Stomach (tissue), 9 donors: ENCODE measurements around the gene CYB561. TPM values are rescaled to one million over a fixed set of nuclear protein-coding genes. Genes with fewer than 3 reads are reported as not detected.

Source experiments
- DNase-seq, 2 donors: peaks; one replicate each; pipeline versions ENCODE4 v3.0.0 to v3.0.0-alpha.2; 2013 to 2019
- H3K27ac ChIP-seq, 5 donors: fragments of 200-600 bp in 4 of 5; sonication (generic) in 4 of 5; one replicate each; pipeline ENCODE4 v1.5.1; 2013 to 2019; ENCODE audit warnings: mild to moderate bottlenecking in 1 of 5, moderate library complexity in 1 of 5
- H3K27me3 ChIP-seq, 3 donors: fragments of 200-600 bp; sonication (generic); one replicate each; pipeline ENCODE4 v1.5.1; 2017 to 2019; ENCODE audit warnings: mixed run types in 1 of 3
- H3K36me3 ChIP-seq, 4 donors: fragments of 200-600 bp; sonication (generic); 1 replicate in 3 of 4; 2 replicates in 1 of 4; pipeline ENCODE4 v1.5.1; 2016 to 2019
- H3K4me1 ChIP-seq, 4 donors: fragments of 200-600 bp; sonication (generic); one replicate each; pipeline ENCODE4 v1.5.1; 2016 to 2019
- H3K4me3 ChIP-seq, 4 donors: fragments of 200-600 bp; sonication (generic) in 3 of 4; one replicate each; pipeline ENCODE4 v1.5.1; 2016 to 2019; ENCODE audit warnings: mild to moderate bottlenecking in 1 of 4
- H3K9me3 ChIP-seq, 4 donors: fragments of 200-600 bp; sonication (generic); one replicate each; pipeline ENCODE4 v1.5.1; 2016 to 2019
- EP300 ChIP-seq: sonication (generic); formaldehyde crosslinking; IDR thresholded peaks from one replicate; pipeline ENCODE4 v1.6.1; 2017; ENCODE audit warnings: antibody characterized with exemption
- POLR2A ChIP-seq, 4 donors: fragments of 450-650 bp; IDR thresholded peaks; one replicate each; pipeline ENCODE4 v1.6.1; 2016; ENCODE audit warnings: antibody characterized with exemption in 4 of 4, control low read depth in 2 of 4, mild to moderate bottlenecking in 1 of 4, moderate library complexity in 1 of 4
- POLR2AphosphoS5 ChIP-seq, 3 donors: sonication (generic); formaldehyde crosslinking; IDR thresholded peaks; one replicate each; pipeline ENCODE4 v1.6.1; 2016; ENCODE audit warnings: antibody characterized with exemption in 3 of 3
- WGBS, 5 donors: extraction: QIAGEN DNeasy Blood & Tissue Kit in 3 of 5; methylation state at CpG; one replicate each; pipeline versions ENCODE4 v1.1.5 to v1.1.7; 2013 to 2018; 5-methylcytosine and 5-hydroxymethylcytosine counted together
- intact Hi-C: fragments of 100-400 bp; cut with DNase I; formaldehyde crosslinking; loops from one replicate; pipeline ENCODE4 v1.15.1; 2023; ENCODE audit warnings: low total_unique reads
- polyA plus RNA-seq, 3 donors: library from polyadenylated mRNA; stranded (reverse); fragments of 200-250 nt; gene quantifications; one replicate each; pipeline ENCODE4 v1.2.3, GENCODE V29; 2013
- total RNA-seq, 5 donors: library from RNA; depleted of rRNA; stranded (reverse); fragments of >200 nt; gene quantifications; one replicate each; pipeline versions ENCODE4 v1.1.0 to v1.2.3, GENCODE V29; 2014 to 2016
- TF ChIP-seq, protein P1 (sequence below), 7 experiments: fragments of 450-650 bp in 4 of 7; fragments of 200-600 bp in 3 of 7; sonication (generic) in 3 of 7; IDR thresholded peaks; one replicate each; pipeline ENCODE4 v1.5.1; 2016 to 2019; ENCODE audit warnings: antibody characterized with exemption in 7 of 7, control low read depth in 2 of 7, mild to moderate bottlenecking in 1 of 7
- donor health status: healthy with polysubstance abuse.
- donor health status: Bipolar disorder and iron deficiency.
- donor health status: healthy.

CYB561 gene
- total and polyA plus RNA-seq, 8 donors = 10.8 to 394 (median 37.8) TPM

GRCh38 chr17:63413128-63413527 is 33.0 kb downstream of the CYB561 start:
- intact Hi-C loops = no loop called here
- H3K4me1 ChIP-seq = no peaks in the 10 kb centered on the region
- H3K4me3 ChIP-seq = no peak overlapping the region
- TF ChIP-seq POLR2A (IDR thresholded peaks at IDR 0.05) = no peak
- TF ChIP-seq EP300 = no peak
- TF ChIP-seq POLR2AphosphoS5 (IDR thresholded peaks at IDR 0.05) = no peak
- TF ChIP-seq, protein P1, sequence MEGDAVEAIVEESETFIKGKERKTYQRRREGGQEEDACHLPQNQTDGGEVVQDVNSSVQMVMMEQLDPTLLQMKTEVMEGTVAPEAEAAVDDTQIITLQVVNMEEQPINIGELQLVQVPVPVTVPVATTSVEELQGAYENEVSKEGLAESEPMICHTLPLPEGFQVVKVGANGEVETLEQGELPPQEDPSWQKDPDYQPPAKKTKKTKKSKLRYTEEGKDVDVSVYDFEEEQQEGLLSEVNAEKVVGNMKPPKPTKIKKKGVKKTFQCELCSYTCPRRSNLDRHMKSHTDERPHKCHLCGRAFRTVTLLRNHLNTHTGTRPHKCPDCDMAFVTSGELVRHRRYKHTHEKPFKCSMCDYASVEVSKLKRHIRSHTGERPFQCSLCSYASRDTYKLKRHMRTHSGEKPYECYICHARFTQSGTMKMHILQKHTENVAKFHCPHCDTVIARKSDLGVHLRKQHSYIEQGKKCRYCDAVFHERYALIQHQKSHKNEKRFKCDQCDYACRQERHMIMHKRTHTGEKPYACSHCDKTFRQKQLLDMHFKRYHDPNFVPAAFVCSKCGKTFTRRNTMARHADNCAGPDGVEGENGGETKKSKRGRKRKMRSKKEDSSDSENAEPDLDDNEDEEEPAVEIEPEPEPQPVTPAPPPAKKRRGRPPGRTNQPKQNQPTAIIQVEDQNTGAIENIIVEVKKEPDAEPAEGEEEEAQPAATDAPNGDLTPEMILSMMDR (IDR thresholded peaks at IDR 0.05) = no peak
- no peak for DNase-seq
- H3K27me3 ChIP-seq = no peaks in the 10 kb centered on the region
- H3K36me3 ChIP-seq = peaks cover 8 to 70% (median 65%) of the 10 kb centered on the region in 4 donors
- H3K27ac ChIP-seq = no peak overlapping the region
- 87 to 96% (median 93%) methylated on average over 3 of the region's 3 CpGs for WGBS, 5 donors
- no peaks in the 10 kb centered on the region for H3K9me3 ChIP-seq

DNA sequence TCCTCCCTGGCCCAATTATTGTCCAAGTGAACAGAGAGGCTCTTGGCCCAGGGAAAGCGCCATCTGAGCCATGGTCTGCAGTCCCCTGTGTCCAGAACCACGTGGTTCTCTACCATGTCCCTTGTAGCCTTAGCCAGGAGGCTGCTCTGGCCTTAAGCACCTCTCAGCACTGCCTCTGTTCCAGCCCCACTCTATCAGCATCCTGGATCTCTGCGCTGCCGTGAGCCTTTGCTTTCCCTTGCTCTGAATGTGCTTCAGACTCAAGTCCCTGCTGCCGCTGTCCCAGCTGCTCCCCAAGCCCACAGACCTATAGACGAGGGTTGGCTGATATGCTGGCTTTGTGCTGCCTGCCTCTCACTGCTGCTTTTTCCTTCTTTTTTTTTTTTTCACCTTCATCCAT is 33.9 kb downstream of the CYB561 start:
- intact Hi-C loops = no loop called here
- Histone ChIP-seq H3K4me1 (no peaks in the 10 kb centered on the region), H3K9me3 (no peaks in the 10 kb centered on the region), H3K36me3 (peaks cover 8 to 67% (median 62%) of the 10 kb centered on the region in 4 donors), H3K27me3 (no peaks in the 10 kb centered on the region), H3K4me3 (no peak overlapping the region), H3K27ac (no peak overlapping the region)
- WGBS, 5 donors = 76 to 91% (median 80%) methylated on average over 6 of the region's 6 CpGs
- DNase-seq = no peak
- TF ChIP-seq EP300 (no peak), POLR2A (IDR thresholded peaks at IDR 0.05) (no peak), POLR2AphosphoS5 (IDR thresholded peaks at IDR 0.05) (no peak)
- TF ChIP-seq, protein P1 (IDR thresholded peaks at IDR 0.05) = no peak

DNA sequence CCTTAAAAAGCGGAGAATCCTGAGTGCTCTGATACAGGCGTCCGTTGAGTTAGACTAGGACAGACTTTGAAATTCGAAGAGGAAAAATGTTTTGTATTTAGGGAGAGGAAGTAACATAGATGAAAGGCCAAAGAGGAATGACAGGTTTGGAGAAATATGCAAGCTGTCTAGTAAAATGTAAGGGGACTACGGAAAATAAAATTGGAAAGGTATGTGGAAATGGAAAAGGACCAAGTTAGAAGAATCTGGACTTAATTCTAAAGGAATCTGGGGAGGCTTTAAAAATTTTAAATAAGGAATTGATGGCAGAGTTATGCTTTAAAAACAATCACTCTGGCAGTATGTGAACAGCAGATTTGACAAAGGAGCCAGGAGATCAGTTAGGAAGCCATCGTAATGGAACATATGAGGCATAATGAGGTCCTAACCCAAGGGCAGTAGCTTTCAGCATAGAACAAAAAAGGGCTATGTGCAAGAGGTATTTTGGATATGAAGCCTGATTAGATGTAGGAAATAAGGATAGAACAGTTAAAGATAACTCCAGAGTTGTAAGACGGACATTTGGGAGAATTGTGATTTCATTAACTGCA is 38.3 kb downstream of the CYB561 start:
- Histone ChIP-seq H3K27ac (no peak overlapping the region), H3K27me3 (no peaks in the 10 kb centered on the region), H3K4me3 (no peak overlapping the region), H3K36me3 (peaks cover 8 to 29% (median 22%) of the 10 kb centered on the region in 4 donors), H3K4me1 (peaks cover 0 to 6% (median 2%) of the 10 kb centered on the region in 4 donors), H3K9me3 (no peaks in the 10 kb centered on the region)
- intact Hi-C loops = no loop called here
- TF ChIP-seq, protein P1 (IDR thresholded peaks at IDR 0.05) = no peak
- TF ChIP-seq POLR2AphosphoS5 (IDR thresholded peaks at IDR 0.05) (no peak), EP300 (no peak), POLR2A (IDR thresholded peaks at IDR 0.05) (no peak)
- no peak for DNase-seq
- WGBS, 5 donors = 89 to 95% (median 93%) methylated on average over 7 of the region's 7 CpGs

DNA sequence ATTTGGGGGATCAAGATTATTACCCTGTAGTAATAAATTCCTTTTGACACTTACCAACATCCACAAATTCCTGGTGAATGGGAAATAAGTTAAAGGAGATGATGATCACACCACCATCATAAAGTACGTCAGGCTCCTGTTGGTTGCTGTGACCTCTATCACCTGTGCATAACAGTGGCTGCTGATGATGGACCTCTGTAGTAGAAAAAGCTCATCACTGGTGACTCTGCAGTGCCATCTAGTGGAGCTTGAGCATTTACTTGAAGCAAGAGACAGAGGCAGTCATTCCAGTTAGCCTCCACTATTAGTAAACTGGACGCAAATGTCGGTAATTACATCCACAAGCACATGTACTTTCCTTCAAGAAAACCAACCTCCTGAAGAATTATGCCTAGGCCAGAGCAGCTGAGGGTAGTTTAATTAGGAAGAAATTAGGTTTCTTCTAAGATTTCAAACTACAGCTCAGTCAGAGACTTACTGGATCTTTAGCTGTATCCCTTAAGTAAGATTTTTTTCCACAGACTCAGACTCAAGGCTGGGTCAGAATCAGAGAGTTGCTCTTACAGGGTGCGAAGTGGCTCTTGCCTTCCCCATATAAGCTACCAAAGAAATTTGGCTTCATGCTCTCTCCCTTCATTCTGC is 39.3 kb downstream of the CYB561 start:
- Histone ChIP-seq H3K9me3 (no peaks in the 10 kb centered on the region), H3K36me3 (peaks cover 2 to 21% (median 15%) of the 10 kb centered on the region in 4 donors), H3K4me3 (no peak overlapping the region), H3K4me1 (peaks cover 0 to 6% (median 2%) of the 10 kb centered on the region in 4 donors), H3K27me3 (no peaks in the 10 kb centered on the region), H3K27ac (peak overlapping the region in 1 of 5 donors; percentile 14)
- TF ChIP-seq POLR2A (IDR thresholded peaks at IDR 0.05) (no peak), EP300 (no peak), POLR2AphosphoS5 (IDR thresholded peaks at IDR 0.05) (peak in 1 of 3 donors; percentile 46)
- TF ChIP-seq, protein P1 (IDR thresholded peaks at IDR 0.05) = peak in 5 of 7 experiments; percentile 71 to 80 (median 75)
- DNase-seq = peak; percentile 75 to 95
- WGBS, 5 donors = 31 to 48% (median 36%) methylated on average over 4 of the region's 4 CpGs
- intact Hi-C loops = no loop called here
